Gastroesophageal sphincter (tissue), 3 donors: ENCODE results near the gene SLC25A21.

ENCODE experiments used
- POLR2AphosphoS5 ChIP-seq: sonication (generic); formaldehyde crosslinking; IDR thresholded peaks from one replicate; pipeline ENCODE4 v1.6.1; 2017; ENCODE audit warnings: antibody characterized with exemption
- TF ChIP-seq, protein P1 (sequence below), 4 experiments: fragments of 200-600 bp in 2 of 4; fragments of 450-650 bp in 2 of 4; sonication (generic) in 1 of 4; IDR thresholded peaks; one replicate each; pipeline ENCODE4 v1.5.1; 2017 to 2019; ENCODE audit warnings: antibody characterized with exemption in 4 of 4, mild to moderate bottlenecking in 2 of 4, moderate library complexity in 2 of 4

DNA sequence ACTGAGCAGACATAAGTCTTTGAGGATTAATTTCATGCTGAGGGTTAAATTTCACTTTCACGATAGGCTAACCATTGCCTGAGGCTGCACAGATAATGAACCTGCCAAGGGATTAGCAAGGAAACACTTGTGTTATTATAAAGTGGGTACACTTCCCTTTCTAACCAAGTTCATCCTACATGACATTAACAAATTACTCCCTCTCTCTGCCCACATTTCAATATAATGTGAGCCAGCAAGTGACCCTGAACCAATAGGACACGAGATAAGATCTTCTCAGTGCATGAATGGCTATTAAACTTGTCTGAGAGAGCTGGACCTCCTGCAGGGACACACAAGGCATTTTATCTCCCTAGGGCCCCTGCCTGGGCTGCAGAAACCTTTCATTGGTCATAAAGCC lies 337.3 kb downstream of the SLC25A21 start:
- TF ChIP-seq, protein P1, sequence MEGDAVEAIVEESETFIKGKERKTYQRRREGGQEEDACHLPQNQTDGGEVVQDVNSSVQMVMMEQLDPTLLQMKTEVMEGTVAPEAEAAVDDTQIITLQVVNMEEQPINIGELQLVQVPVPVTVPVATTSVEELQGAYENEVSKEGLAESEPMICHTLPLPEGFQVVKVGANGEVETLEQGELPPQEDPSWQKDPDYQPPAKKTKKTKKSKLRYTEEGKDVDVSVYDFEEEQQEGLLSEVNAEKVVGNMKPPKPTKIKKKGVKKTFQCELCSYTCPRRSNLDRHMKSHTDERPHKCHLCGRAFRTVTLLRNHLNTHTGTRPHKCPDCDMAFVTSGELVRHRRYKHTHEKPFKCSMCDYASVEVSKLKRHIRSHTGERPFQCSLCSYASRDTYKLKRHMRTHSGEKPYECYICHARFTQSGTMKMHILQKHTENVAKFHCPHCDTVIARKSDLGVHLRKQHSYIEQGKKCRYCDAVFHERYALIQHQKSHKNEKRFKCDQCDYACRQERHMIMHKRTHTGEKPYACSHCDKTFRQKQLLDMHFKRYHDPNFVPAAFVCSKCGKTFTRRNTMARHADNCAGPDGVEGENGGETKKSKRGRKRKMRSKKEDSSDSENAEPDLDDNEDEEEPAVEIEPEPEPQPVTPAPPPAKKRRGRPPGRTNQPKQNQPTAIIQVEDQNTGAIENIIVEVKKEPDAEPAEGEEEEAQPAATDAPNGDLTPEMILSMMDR (IDR thresholded peaks at IDR 0.05) = no peak
- TF ChIP-seq POLR2AphosphoS5 = no peak
